ENCODE data around the gene DCPS.
"Not testable (repeated sequence)": the region's sequence is repeated elsewhere in the genome, so short reads cannot be mapped to it uniquely, and the experiment has no call there.

Gene DCPS

GRCh38 chr11:126385991-126386728, 82.3 kb downstream of the DCPS start:
- DNase-seq, result no peak

GRCh38 chr11:126386729-126387071, 82.8 kb downstream of the DCPS start:
- DNase-seq, result peak; percentile 43 to 62

DNA sequence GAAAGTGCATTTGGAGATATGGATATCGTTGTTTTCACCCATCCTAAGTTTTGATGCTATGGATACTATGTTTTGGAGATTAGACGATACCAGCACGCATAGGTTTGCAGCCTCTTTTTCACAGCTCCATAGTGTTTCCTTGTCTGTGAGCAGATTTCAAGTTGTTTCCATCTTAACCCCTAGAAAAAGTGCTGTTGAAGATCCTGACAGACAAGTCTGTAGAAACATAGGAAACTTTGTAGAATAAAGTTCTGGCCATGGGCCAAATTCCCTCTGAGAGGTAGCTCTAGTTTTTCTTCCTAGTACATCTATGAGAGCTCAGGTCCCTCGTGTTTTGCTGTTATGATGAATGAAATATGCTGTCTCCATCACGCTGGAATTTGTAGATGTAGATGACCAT, 84.0 kb downstream of the DCPS start:
- DNase-seq, result no peak

DNA sequence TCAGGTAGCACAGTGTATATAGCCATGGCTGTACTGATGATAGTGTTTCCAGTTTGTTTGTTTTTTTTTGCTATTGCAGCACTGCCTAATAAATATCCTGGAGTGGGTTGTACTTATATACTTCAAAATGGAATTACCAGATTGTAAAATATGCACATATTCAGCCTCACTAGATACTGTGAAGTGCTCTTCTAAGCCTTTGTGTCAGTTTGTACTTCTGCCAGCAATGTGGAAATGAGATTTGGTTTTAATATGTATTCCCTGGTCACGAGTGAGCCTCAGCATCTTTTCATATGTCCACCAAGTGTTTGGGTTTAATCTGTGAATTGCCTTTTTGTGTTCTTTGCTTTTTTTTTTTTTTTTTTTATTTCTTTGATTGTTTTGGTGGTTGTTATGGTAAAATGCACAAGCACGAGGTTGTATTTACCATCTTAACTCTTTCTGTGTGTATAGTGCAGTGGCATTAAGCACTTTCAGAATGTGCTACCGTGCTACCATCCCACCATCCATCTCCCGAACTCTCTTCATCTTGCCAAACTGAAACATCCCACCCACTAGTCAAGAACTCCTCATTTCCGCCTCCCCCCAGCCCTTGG, 86.5 kb downstream of the DCPS start:
- DNase-seq, result no peak

DNA sequence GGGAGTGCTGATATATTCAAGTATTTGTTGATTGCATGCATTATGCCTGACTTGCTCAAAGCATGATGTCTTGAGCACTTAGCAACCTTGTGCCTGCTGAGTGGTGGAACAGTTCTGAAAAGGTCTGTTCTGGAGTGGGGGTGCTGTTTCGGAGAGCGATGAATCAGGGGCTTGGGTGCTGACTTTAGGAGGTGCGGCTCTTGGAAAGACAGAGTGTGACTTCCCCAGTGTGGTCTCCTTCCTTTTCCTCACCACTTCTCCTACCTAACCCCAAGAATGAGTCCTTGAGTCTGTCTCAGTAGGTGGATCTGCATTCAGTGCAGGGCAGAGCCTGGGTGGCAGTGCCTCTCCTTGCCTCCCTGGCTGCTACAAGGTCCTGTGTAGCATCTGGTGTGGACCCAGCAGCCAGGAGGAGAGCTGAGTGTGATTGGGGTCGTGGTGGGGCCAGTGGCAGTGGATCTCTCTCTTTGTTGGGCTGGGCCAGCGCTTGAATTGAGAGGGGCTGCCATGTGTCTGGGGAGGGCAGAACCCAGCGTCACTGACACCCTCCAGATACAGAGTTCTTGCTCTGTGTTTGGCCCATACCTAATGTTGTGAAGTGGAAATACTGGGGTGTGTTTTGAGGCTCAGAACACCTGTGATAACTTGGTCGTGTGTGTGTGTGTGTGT, 87.6 kb downstream of the DCPS start:
- no peak for DNase-seq

DNA sequence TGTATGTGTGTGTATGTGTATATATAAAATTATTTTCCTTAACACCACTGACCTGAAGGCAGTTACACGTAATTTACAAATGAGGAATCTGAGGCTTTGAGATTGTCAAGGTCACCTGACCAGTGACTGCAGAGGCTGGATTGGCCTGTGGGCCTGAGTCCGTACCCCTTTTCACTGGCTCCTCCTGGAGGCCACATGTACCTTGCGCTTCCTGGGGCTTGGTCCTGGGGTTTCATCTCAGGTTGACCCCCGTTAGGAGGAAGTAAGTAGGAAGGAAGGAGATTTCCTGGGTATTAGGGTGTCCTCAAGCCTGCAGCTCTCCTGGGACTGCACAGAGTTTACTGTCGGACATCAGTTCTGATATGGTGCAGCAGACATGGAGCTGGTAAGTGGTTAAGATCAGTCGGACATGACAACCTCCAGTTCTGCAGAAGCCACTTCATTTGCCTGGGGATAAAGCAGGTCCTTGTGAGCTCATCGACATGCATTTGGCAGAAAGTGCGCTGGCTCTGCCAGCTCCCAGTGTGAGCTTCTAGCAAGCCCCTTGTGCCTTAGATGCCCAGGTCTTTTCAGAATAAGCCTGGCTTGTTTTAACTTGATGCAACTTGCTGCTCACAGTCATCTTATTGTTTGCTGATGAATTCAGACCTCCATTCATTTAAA, 88.2 kb downstream of the DCPS start:
- DNase-seq, result peak; percentile 45 to 62

- DNase-seq, result no peak
Observed at GRCh38 chr11:126392633-126393013, 88.8 kb downstream of the DCPS start.

DNA sequence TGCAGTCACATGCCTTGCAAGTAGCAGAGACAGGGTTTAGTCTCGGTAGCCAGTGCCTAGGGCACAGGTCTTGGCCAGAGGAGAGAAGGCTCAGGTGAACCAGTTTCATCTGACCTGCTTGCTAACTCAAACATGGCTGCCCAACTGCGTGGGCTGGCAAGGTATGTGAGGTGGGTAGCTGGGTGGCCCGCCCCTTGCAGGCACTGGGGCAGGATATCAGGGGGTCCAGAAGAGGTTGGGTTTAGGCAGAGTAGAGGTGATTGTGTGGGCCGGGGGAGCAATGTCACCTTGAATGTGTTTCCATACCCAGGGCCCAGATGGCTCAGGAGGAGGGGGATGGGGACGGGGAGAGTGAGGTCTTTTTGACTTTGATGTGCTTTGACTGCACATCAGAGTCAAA, 89.3 kb downstream of the DCPS start:
- DNase-seq, result no peak

DNA sequence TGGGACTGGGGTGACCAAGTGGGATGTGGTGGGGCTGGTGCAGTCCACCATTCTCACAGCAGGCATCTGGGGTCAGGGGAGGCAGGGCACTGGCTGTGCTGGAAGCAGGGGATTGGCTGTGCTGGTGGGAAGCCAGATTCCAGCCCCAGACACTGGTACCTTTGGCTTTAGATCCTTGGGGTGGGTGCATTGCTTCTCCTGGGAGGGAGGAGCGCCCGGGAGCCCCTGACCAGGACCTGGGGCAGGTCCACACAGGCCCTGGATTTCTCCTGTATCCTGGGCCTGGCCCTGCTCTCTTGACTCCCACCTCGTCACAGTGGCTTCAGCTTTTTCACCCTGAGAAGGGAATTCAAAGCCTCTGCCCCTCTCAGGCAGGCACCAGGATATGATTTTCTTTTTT, 90.2 kb downstream of the DCPS start:
- no peak for DNase-seq

GRCh38 chr11:126394634-126395072, 90.8 kb downstream of the DCPS start:
- DNase-seq, result not testable (repeated sequence)
